WERI-Rb-1 (cell line): ENCODE measurements around the gene COL28A1.

ENCODE experiments used
- DNase-seq: peaks from one replicate; pipeline ENCODE4 v3.0.0-alpha.2; 2020
- H3K27ac ChIP-seq: fragments of 250-450 bp; sonication (Bioruptor Pico); 2 replicates; pipeline ENCODE4 v1.5.1; 2020; ENCODE audit warnings: mild to moderate bottlenecking, moderate library complexity
- H3K27me3 ChIP-seq: fragments of 250-450 bp; sonication (Bioruptor Pico); 2 replicates; pipeline ENCODE4 v1.5.1; 2021; ENCODE audit warnings: mild to moderate bottlenecking, low read depth, moderate library complexity; ENCODE audit not compliant: insufficient read depth, severe bottlenecking
- H3K36me3 ChIP-seq: fragments of 250-450 bp; sonication (Bioruptor Pico); 2 replicates; pipeline ENCODE4 v1.5.1; 2020; ENCODE audit warnings: mild to moderate bottlenecking, moderate library complexity
- H3K4me3 ChIP-seq: 2 replicates; pipeline ENCODE4 v1.5.1; 2011; ENCODE audit warnings: low read depth, mild to moderate bottlenecking, control low read depth, low read length
- H3K9me3 ChIP-seq: fragments of 250-450 bp; sonication (Bioruptor Pico); 2 replicates; pipeline ENCODE4 v1.5.1; 2021; ENCODE audit warnings: mild to moderate bottlenecking, moderate library complexity; ENCODE audit not compliant: severe bottlenecking
- TF ChIP-seq, protein P1 (sequence below): IDR thresholded peaks from 2 replicates; pipeline ENCODE4 v1.5.1; 2011; ENCODE audit warnings: low read depth, mild to moderate bottlenecking, control low read depth, inconsistent platforms, low read length

Gene COL28A1

GRCh38 chr7:7426676-7427075 lies 109.0 kb downstream of the COL28A1 start:
- no peaks in the 10 kb centered on the region for H3K27me3 ChIP-seq
- H3K9me3 ChIP-seq, result no peaks in the 10 kb centered on the region
- no peak for DNase-seq
- TF ChIP-seq, protein P1, sequence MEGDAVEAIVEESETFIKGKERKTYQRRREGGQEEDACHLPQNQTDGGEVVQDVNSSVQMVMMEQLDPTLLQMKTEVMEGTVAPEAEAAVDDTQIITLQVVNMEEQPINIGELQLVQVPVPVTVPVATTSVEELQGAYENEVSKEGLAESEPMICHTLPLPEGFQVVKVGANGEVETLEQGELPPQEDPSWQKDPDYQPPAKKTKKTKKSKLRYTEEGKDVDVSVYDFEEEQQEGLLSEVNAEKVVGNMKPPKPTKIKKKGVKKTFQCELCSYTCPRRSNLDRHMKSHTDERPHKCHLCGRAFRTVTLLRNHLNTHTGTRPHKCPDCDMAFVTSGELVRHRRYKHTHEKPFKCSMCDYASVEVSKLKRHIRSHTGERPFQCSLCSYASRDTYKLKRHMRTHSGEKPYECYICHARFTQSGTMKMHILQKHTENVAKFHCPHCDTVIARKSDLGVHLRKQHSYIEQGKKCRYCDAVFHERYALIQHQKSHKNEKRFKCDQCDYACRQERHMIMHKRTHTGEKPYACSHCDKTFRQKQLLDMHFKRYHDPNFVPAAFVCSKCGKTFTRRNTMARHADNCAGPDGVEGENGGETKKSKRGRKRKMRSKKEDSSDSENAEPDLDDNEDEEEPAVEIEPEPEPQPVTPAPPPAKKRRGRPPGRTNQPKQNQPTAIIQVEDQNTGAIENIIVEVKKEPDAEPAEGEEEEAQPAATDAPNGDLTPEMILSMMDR, result no peak
- no peak overlapping the region for H3K27ac ChIP-seq
- no peak overlapping the region for H3K4me3 ChIP-seq
- no peaks in the 10 kb centered on the region for H3K36me3 ChIP-seq

DNA sequence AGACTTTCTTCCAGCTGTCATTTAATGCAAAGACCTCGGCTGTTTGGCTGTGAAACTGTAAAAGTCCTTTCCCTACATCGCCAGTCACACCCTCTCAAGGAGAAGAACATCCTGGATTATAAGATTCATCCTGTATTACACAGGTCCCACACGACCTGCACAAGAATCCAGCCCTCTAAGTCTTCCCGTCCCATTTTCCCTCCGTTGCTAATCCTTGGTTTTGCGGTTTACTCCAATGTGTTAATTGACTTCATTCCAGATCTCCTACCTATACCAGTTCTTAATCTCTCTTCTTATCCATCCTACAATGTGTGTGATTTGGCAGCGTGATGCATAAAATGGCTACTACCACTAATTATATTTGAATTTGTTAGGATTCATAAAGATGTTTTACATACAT lies 110.4 kb downstream of the COL28A1 start:
- Histone ChIP-seq H3K27me3 (no peaks in the 10 kb centered on the region), H3K4me3 (no peak overlapping the region), H3K9me3 (no peaks in the 10 kb centered on the region), H3K27ac (no peak overlapping the region), H3K36me3 (no peaks in the 10 kb centered on the region)
- TF ChIP-seq, protein P1, result no peak
- peak; percentile 57 for DNase-seq

DNA sequence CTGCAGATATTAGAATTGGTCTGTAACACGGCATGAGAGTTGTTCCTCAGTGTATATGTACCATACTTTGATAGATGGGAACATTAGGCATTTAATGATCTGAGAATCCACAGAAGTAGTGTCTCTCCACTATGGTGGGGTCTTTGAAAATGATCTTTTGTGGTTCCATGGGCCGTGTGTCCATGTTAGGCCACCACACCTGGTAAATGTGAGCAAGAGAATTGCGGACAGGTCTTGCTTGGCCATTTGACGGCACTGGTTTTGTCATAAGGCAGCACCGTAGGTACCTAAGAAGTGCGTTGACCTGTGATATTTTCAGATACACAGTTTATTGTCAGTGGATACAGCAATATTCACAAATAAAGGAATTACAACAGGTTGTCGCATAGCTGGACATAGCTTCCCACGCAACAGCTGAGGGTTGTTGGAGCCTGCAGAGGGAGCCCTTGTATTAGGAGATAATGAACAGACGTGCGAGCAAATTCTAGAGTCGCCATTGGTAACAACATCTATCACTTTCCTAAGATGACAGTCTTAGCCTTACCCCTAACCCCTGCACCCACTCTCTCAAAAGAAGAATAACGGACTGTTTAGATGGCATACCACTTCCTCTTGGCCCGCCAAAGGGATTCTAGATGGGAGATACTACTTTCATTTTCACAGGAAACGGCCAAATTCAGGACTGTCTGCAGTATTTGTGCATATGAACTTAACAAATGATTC lies 111.4 kb downstream of the COL28A1 start:
- TF ChIP-seq, protein P1, result peak; percentile 83
- no peak overlapping the region for H3K4me3 ChIP-seq
- no peaks in the 10 kb centered on the region for H3K36me3 ChIP-seq
- H3K27me3 ChIP-seq, result no peaks in the 10 kb centered on the region
- H3K27ac ChIP-seq, result no peak overlapping the region
- H3K9me3 ChIP-seq, result no peaks in the 10 kb centered on the region
- DNase-seq, result peak; percentile 77

- Histone ChIP-seq H3K27ac (no peak overlapping the region), H3K9me3 (no peaks in the 10 kb centered on the region), H3K27me3 (no peaks in the 10 kb centered on the region), H3K36me3 (no peaks in the 10 kb centered on the region), H3K4me3 (no peak overlapping the region)
- no peak for DNase-seq
- TF ChIP-seq, protein P1, result no peak
These were observed 113.0 kb downstream of the COL28A1 start for GRCh38 chr7:7422641-7423040.

- DNase-seq, result no peak
- Histone ChIP-seq H3K36me3 (no peaks in the 10 kb centered on the region), H3K9me3 (no peaks in the 10 kb centered on the region), H3K4me3 (no peak overlapping the region), H3K27ac (no peak overlapping the region), H3K27me3 (no peaks in the 10 kb centered on the region)
- TF ChIP-seq, protein P1, result no peak
These were observed 113.8 kb downstream of the COL28A1 start for GRCh38 chr7:7421826-7422225.

GRCh38 chr7:7418997-7419396 lies 116.7 kb downstream of the COL28A1 start:
- TF ChIP-seq, protein P1, result no peak
- no peak overlapping the region for H3K27ac ChIP-seq
- no peaks in the 10 kb centered on the region for H3K36me3 ChIP-seq
- H3K9me3 ChIP-seq, result no peaks in the 10 kb centered on the region
- H3K27me3 ChIP-seq, result no peaks in the 10 kb centered on the region
- H3K4me3 ChIP-seq, result no peak overlapping the region
- no peak for DNase-seq
